Measurements from ENCODE around the gene PRKG1.

DNA sequence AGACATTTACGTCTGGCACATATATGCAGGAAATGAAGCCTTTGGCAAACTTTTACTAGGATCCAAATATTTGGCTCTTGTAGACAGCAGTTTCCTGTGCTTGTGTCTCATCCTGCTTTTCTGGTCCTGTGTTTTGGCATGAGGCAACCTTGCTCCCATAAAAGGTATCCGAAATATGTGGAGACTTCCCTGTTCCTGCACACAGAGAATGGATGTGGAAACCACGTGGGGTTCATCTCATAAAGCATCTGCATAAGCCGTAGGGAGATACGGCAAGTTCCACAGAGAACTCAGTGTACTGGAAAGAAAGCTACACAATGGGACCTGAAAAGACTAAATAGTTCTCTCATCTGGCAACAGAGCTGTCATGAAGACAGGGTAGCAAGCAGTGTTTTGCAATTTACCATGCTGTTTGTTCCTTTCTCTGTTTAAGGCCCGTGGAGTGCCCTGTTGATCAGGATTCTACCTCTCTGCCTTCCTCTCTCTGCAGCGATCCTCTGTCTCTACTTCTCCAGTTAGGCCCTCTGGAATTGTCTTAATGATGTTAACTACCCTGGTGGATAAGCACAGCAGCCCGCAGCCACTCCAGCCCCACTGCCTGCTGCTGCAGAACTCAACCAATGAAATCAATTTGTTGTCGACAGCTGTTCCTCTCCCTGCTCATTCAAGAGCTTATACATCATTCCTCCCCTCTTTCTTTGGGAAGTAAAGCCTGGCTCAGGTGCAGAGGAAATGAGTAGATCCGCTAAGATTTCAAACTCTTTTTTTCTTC is 331.5 kb downstream of the PRKG1 start:
- TF ChIP-seq, protein P1, sequence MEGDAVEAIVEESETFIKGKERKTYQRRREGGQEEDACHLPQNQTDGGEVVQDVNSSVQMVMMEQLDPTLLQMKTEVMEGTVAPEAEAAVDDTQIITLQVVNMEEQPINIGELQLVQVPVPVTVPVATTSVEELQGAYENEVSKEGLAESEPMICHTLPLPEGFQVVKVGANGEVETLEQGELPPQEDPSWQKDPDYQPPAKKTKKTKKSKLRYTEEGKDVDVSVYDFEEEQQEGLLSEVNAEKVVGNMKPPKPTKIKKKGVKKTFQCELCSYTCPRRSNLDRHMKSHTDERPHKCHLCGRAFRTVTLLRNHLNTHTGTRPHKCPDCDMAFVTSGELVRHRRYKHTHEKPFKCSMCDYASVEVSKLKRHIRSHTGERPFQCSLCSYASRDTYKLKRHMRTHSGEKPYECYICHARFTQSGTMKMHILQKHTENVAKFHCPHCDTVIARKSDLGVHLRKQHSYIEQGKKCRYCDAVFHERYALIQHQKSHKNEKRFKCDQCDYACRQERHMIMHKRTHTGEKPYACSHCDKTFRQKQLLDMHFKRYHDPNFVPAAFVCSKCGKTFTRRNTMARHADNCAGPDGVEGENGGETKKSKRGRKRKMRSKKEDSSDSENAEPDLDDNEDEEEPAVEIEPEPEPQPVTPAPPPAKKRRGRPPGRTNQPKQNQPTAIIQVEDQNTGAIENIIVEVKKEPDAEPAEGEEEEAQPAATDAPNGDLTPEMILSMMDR (IDR thresholded peaks at IDR 0.05), result no peak
- TF ChIP-seq POLR2A (IDR thresholded peaks at IDR 0.05), result no peak
